Aorta (tissue), 5 donors: ENCODE data around the gene HBS1L. TPM values are rescaled to one million over a fixed set of nuclear protein-coding genes. Genes with fewer than 3 reads are reported as not detected.

Source experiments
- ATAC-seq: fragments of 200-7000 bp; cut with Tn5 transposase; one replicate; pipeline ENCODE4 v1.9.1; 2022; ENCODE audit warnings: moderate library complexity; ENCODE audit not compliant: low FRiP score
- DNase-seq, 2 donors: peaks; one replicate each; pipeline ENCODE4 v3.0.0-alpha.2; 2020
- H3K27ac ChIP-seq, 2 donors: one replicate each; pipeline ENCODE4 v1.5.1; 2013; ENCODE audit warnings: low read length in 2 of 2, mild to moderate bottlenecking in 2 of 2, moderate library complexity in 2 of 2, control low read depth in 1 of 2, inconsistent platforms in 1 of 2, low read depth in 1 of 2
- H3K27me3 ChIP-seq, 2 donors: one replicate each; pipeline ENCODE4 v1.6.1; 2013; ENCODE audit warnings: control low read depth in 1 of 2, low read length in 1 of 2, mild to moderate bottlenecking in 1 of 2, moderate library complexity in 1 of 2; ENCODE audit not compliant: insufficient read depth in 2 of 2, control insufficient read depth in 1 of 2
- H3K36me3 ChIP-seq, 2 donors: one replicate each; pipeline ENCODE4 v1.6.1; 2013; ENCODE audit warnings: control low read depth in 1 of 2, low read length in 1 of 2, mild to moderate bottlenecking in 1 of 2; ENCODE audit not compliant: insufficient read depth in 2 of 2, control insufficient read depth in 1 of 2
- H3K4me1 ChIP-seq, 2 donors: one replicate each; pipeline ENCODE4 v1.6.1; 2013; ENCODE audit warnings: low read length in 2 of 2, control low read depth in 1 of 2, mild to moderate bottlenecking in 1 of 2, moderate library complexity in 1 of 2; ENCODE audit not compliant: insufficient read depth in 2 of 2, control insufficient read depth in 1 of 2
- H3K4me3 ChIP-seq, 2 donors: one replicate each; pipeline ENCODE4 v1.5.1; 2013; ENCODE audit warnings: low read length in 2 of 2, control low read depth in 1 of 2, mild to moderate bottlenecking in 1 of 2
- H3K9me3 ChIP-seq: one replicate; pipeline ENCODE4 v1.6.1; 2013; ENCODE audit warnings: mild to moderate bottlenecking, low read length; ENCODE audit not compliant: control insufficient read depth
- WGBS, 2 donors: extraction: QIAGEN DNeasy Blood & Tissue Kit; methylation state at CpG; one replicate each; pipeline ENCODE4 v1.1.7; 2013; 5-methylcytosine and 5-hydroxymethylcytosine counted together
- intact Hi-C, 2 donors: fragments of 100-400 bp; cut with DNase I; formaldehyde crosslinking; loops; one replicate each; pipeline versions ENCODE4 v1.14.2 to v1.15.0; 2022
- polyA plus RNA-seq, 2 donors: library from polyadenylated mRNA; stranded (reverse); fragments of 200-250 nt; gene quantifications; one replicate each; pipeline ENCODE4 v1.2.3, GENCODE V29; 2013
- total RNA-seq, 2 donors: library from RNA; stranded (reverse); fragmentation: NEBNext Ultra II Directional; extraction: Animal tissue kit (Norgen Biotek cat#: 25700); gene quantifications; one replicate each; pipeline ENCODE4 v1.2.1, GENCODE V29; 2021
- donor health status: healthy with polysubstance abuse.
- donor health status: Bipolar disorder and iron deficiency.
- donor health status: DM: no; HTN: no; CAD: no.
- donor health status: DM: no; HTN: no; CAD: no.
- donor health status: DM: yes; HTN: yes; CAD: no.

The HBS1L gene
- total and polyA plus RNA-seq, 4 donors = 21.9 to 61.0 (median 48.4) TPM

GRCh38 chr6:134992155-134992554 is 62.5 kb downstream of the HBS1L start:
- ATAC-seq = no peak
- no peak for DNase-seq
- intact Hi-C loops = no loop called here
- WGBS, 2 donors = 96% methylated on average over 6 of the region's 6 CpGs
- Histone ChIP-seq H3K27me3 (no peaks in the 10 kb centered on the region), H3K27ac (no peak overlapping the region), H3K36me3 (peaks cover 0 to 3% of the 10 kb centered on the region in 2 donors), H3K9me3 (no peaks in the 10 kb centered on the region), H3K4me1 (no peaks in the 10 kb centered on the region), H3K4me3 (no peak overlapping the region)

GRCh38 chr6:134990262-134990661 is 64.4 kb downstream of the HBS1L start:
- DNase-seq (no peak), ATAC-seq (no peak)
- 92 to 94% methylated on average over 3 of the region's 3 CpGs for WGBS, 2 donors
- Histone ChIP-seq H3K4me3 (no peak overlapping the region), H3K27ac (no peak overlapping the region), H3K9me3 (no peaks in the 10 kb centered on the region), H3K36me3 (peaks cover 0 to 1% of the 10 kb centered on the region in 2 donors), H3K4me1 (no peaks in the 10 kb centered on the region), H3K27me3 (no peaks in the 10 kb centered on the region)
- intact Hi-C loops = no loop called here

- Histone ChIP-seq H3K9me3 (no peaks in the 10 kb centered on the region), H3K4me1 (no peaks in the 10 kb centered on the region), H3K27me3 (no peaks in the 10 kb centered on the region), H3K27ac (no peak overlapping the region), H3K36me3 (peaks cover 2 to 4% of the 10 kb centered on the region in 2 donors), H3K4me3 (no peak overlapping the region)
- intact Hi-C loops = no loop called here
- 33 to 43% methylated on average over 1 of the region's 1 CpG for WGBS, 2 donors
- no peak for ATAC-seq
- no peak for DNase-seq
These were observed 69.8 kb downstream of the HBS1L start for GRCh38 chr6:134984821-134985220.

- DNase-seq = no peak
- no peaks in the 10 kb centered on the region for H3K4me1 ChIP-seq
- ATAC-seq = no peak
- intact Hi-C loops = no loop called here
- H3K4me3 ChIP-seq = no peak overlapping the region
- no peaks in the 10 kb centered on the region for H3K27me3 ChIP-seq
- WGBS, 2 donors = 87 to 94% methylated on average over 2 of the region's 2 CpGs
- no peak overlapping the region for H3K27ac ChIP-seq
- no peaks in the 10 kb centered on the region for H3K9me3 ChIP-seq
- peaks cover 2 to 4% of the 10 kb centered on the region in 2 donors for H3K36me3 ChIP-seq
These were observed 70.8 kb downstream of the HBS1L start for GRCh38 chr6:134983823-134984222.

- Histone ChIP-seq H3K4me1 (no peaks in the 10 kb centered on the region), H3K4me3 (no peak overlapping the region), H3K27ac (no peak overlapping the region), H3K27me3 (no peaks in the 10 kb centered on the region), H3K9me3 (no peaks in the 10 kb centered on the region), H3K36me3 (peaks cover 2 to 4% of the 10 kb centered on the region in 2 donors)
- intact Hi-C loops = no loop called here
- no peak for DNase-seq
- 84 to 86% methylated on average over 3 of the region's 3 CpGs for WGBS, 2 donors
- no peak for ATAC-seq
These were observed 72.5 kb downstream of the HBS1L start for GRCh38 chr6:134982161-134982560.

- Histone ChIP-seq H3K27ac (no peak overlapping the region), H3K4me1 (no peaks in the 10 kb centered on the region), H3K4me3 (no peak overlapping the region), H3K27me3 (no peaks in the 10 kb centered on the region), H3K9me3 (no peaks in the 10 kb centered on the region), H3K36me3 (peaks cover 2 to 4% of the 10 kb centered on the region in 2 donors)
- DNase-seq (no peak), ATAC-seq (no peak)
- WGBS, 2 donors = 61 to 78% methylated on average over 1 of the region's 1 CpG
- intact Hi-C loops = no loop called here
These were observed 73.8 kb downstream of the HBS1L start for GRCh38 chr6:134980846-134981245.

GRCh38 chr6:134979142-134979541 is 75.5 kb downstream of the HBS1L start:
- H3K4me1 ChIP-seq = no peaks in the 10 kb centered on the region
- no peaks in the 10 kb centered on the region for H3K27me3 ChIP-seq
- WGBS, 2 donors = 92 to 93% methylated on average over 6 of the region's 6 CpGs
- no peaks in the 10 kb centered on the region for H3K9me3 ChIP-seq
- DNase-seq (no peak), ATAC-seq (no peak)
- intact Hi-C loops = no loop called here
- H3K36me3 ChIP-seq = peaks cover 0 to 4% of the 10 kb centered on the region in 2 donors
- no peak overlapping the region for H3K27ac ChIP-seq
- no peak overlapping the region for H3K4me3 ChIP-seq

GRCh38 chr6:134974370-134974769 is 80.3 kb downstream of the HBS1L start:
- intact Hi-C loops = no loop called here
- H3K4me1 ChIP-seq = no peaks in the 10 kb centered on the region
- DNase-seq (no peak), ATAC-seq (no peak)
- H3K4me3 ChIP-seq = no peak overlapping the region
- no peak overlapping the region for H3K27ac ChIP-seq
- WGBS, 2 donors = 96 to 97% methylated on average over 1 of the region's 1 CpG
- no peaks in the 10 kb centered on the region for H3K27me3 ChIP-seq
- H3K9me3 ChIP-seq = no peaks in the 10 kb centered on the region
- no peaks in the 10 kb centered on the region for H3K36me3 ChIP-seq

GRCh38 chr6:134967711-134968110 is 86.9 kb downstream of the HBS1L start:
- intact Hi-C loops = no loop called here
- DNase-seq = no peak
- 13 to 34% methylated on average over 1 of the region's 1 CpG for WGBS, 2 donors
- Histone ChIP-seq H3K27ac (no peak overlapping the region), H3K4me1 (no peaks in the 10 kb centered on the region), H3K27me3 (no peaks in the 10 kb centered on the region), H3K36me3 (no peaks in the 10 kb centered on the region), H3K4me3 (no peak overlapping the region), H3K9me3 (no peaks in the 10 kb centered on the region)
- no peak for ATAC-seq
